Gastroesophageal sphincter (tissue), 3 donors: Measurements from ENCODE around the gene GFPT2.

Experiments used
- CTCF ChIP-seq, 4 experiments: fragments of 200-600 bp in 2 of 4; fragments of 450-650 bp in 2 of 4; sonication (generic) in 1 of 4; IDR thresholded peaks; one replicate each; pipeline ENCODE4 v1.5.1; 2017 to 2019; ENCODE audit warnings: antibody characterized with exemption in 4 of 4, mild to moderate bottlenecking in 2 of 4, moderate library complexity in 2 of 4
- EP300 ChIP-seq: sonication (generic); formaldehyde crosslinking; IDR thresholded peaks from one replicate; pipeline ENCODE4 v1.6.1; 2017; ENCODE audit warnings: antibody characterized with exemption, mild to moderate bottlenecking

- TF ChIP-seq CTCF (IDR thresholded peaks at IDR 0.05) (no peak), EP300 (no peak)
Measured at GRCh38 chr5:180387798-180388197, 34.7 kb upstream of the GFPT2 start.
